NB4 (cell line): ENCODE results near the gene PRDM15.

Source experiments
- DNase-seq: peaks from one replicate; pipeline ENCODE4 v3.0.0; 2010; ENCODE audit warnings: low read depth
- H3K4me3 ChIP-seq: one replicate; pipeline ENCODE4 v1.5.1; 2011; ENCODE audit warnings: mild to moderate bottlenecking, low read depth, low read length, moderate library complexity
- CTCF ChIP-seq: IDR thresholded peaks from one replicate; pipeline ENCODE4 v1.5.1; 2012; ENCODE audit warnings: low read depth, low read length
- MAX ChIP-seq: IDR thresholded peaks from 2 replicates; pipeline ENCODE4 v1.6.1; 2011; ENCODE audit warnings: low read depth, low read length
- MYC ChIP-seq: IDR thresholded peaks from 2 replicates; pipeline ENCODE4 v1.6.1; 2011; ENCODE audit warnings: low read depth, low read length
- POLR2A ChIP-seq: IDR thresholded peaks from 2 replicates; pipeline ENCODE4 v1.6.1; 2011; ENCODE audit warnings: mild to moderate bottlenecking; ENCODE audit not compliant: insufficient read length; ENCODE audit errors: extremely low read depth

Gene PRDM15

GRCh38 chr21:41845310-41846032, 33.7 kb downstream of the PRDM15 start:
- no peak overlapping the region for H3K4me3 ChIP-seq
- DNase-seq: no peak
- TF ChIP-seq POLR2A (no peak), MAX (no peak), MYC (no peak), CTCF (no peak)

GRCh38 chr21:41843584-41843983, 35.6 kb downstream of the PRDM15 start:
- H3K4me3 ChIP-seq: no peak overlapping the region
- TF ChIP-seq MYC: no peak
- no peak for TF ChIP-seq POLR2A
- TF ChIP-seq CTCF: no peak
- no peak for DNase-seq

- H3K4me3 ChIP-seq: no peak overlapping the region
- TF ChIP-seq MYC: no peak
- no peak for TF ChIP-seq POLR2A
- TF ChIP-seq MAX: no peak
- no peak for TF ChIP-seq CTCF
- no peak for DNase-seq
These were observed 38.3 kb downstream of the PRDM15 start for GRCh38 chr21:41840880-41841279.

- TF ChIP-seq MYC (no peak), CTCF (no peak), POLR2A (no peak), MAX (no peak)
- no peak for DNase-seq
- H3K4me3 ChIP-seq: no peak overlapping the region
These were observed 39.6 kb downstream of the PRDM15 start for GRCh38 chr21:41839387-41840000.

GRCh38 chr21:41837756-41838297, 41.3 kb downstream of the PRDM15 start:
- no peak overlapping the region for H3K4me3 ChIP-seq
- TF ChIP-seq CTCF: no peak
- no peak for TF ChIP-seq MAX
- TF ChIP-seq MYC: no peak
- TF ChIP-seq POLR2A: no peak

More at GRCh38 chr21:41837756-41838297, 41.3 kb downstream of the PRDM15 start:
- no peak for DNase-seq
